Gastroesophageal sphincter (tissue), 3 donors: ENCODE measurements around the gene FXYD6.

Experiments
- CTCF ChIP-seq, 4 experiments: fragments of 200-600 bp in 2 of 4; fragments of 450-650 bp in 2 of 4; sonication (generic) in 1 of 4; IDR thresholded peaks; one replicate each; pipeline ENCODE4 v1.5.1; 2017 to 2019; ENCODE audit warnings: antibody characterized with exemption in 4 of 4, mild to moderate bottlenecking in 2 of 4, moderate library complexity in 2 of 4
- POLR2A ChIP-seq, 2 donors: fragments of 450-650 bp; IDR thresholded peaks; one replicate each; pipeline ENCODE4 v1.6.1; 2017; ENCODE audit warnings: antibody characterized with exemption in 2 of 2, mild to moderate bottlenecking in 2 of 2, moderate library complexity in 1 of 2
- POLR2AphosphoS5 ChIP-seq: sonication (generic); formaldehyde crosslinking; IDR thresholded peaks from one replicate; pipeline ENCODE4 v1.6.1; 2017; ENCODE audit warnings: antibody characterized with exemption

- no peak for TF ChIP-seq POLR2AphosphoS5
- TF ChIP-seq CTCF (IDR thresholded peaks at IDR 0.05), result no peak
- no peak for TF ChIP-seq POLR2A (IDR thresholded peaks at IDR 0.05)
Measured at GRCh38 chr11:117912497-117912896, 36.0 kb upstream of the FXYD6 start.
